GM12878 (cell line): ENCODE measurements around the gene LCOR. TPM values are rescaled to one million over a fixed set of nuclear protein-coding genes. Genes with fewer than 3 reads are reported as not detected.

Source experiments
- ATAC-seq: fragments of 200-7000 bp; cut with Tn5 transposase; 3 replicates; pipeline ENCODE4 v1.9.1; 2020; ENCODE audit warnings: mild to moderate bottlenecking, moderate library complexity
- BruUV-seq: library from RNA; stranded (reverse); fragments of 400-500 nt; replicated peaks from 2 replicates; lab custom pipeline; 2021; lab: Mats Ljungman, UMichigan
- CTCF ChIA-PET: fragments of 300-600 bp; sonication (Branson Sonifier 250); formaldehyde crosslinking; extraction: SDS; loops from one replicate; lab custom pipeline; 2021; ENCODE audit warnings: inconsistent platforms; lab: Yijun Ruan, JAX
- POLR2A ChIA-PET: fragments of 350-600 bp; formaldehyde crosslinking; extraction: SDS; loops from one replicate; lab custom pipeline; 2021; ENCODE audit warnings: inconsistent platforms; lab: Charles Lee
- RAD21 ChIA-PET: fragments of 300-600 bp; sonication (Branson Sonifier 250); formaldehyde crosslinking; loops from one replicate; lab custom pipeline; 2023; ENCODE audit warnings: antibody characterized with exemption; ENCODE audit not compliant: unreplicated experiment; lab: Charles Lee
- SMC1A ChIA-PET: fragments of 300-600 bp; sonication (Branson Sonifier 250); formaldehyde crosslinking; loops from one replicate; lab custom pipeline; 2023; ENCODE audit not compliant: unreplicated experiment, uncharacterized antibody; lab: Charles Lee
- DNase-seq: peaks from one replicate; pipeline ENCODE4 v3.0.0-alpha.2; 2011; ENCODE audit warnings: low read depth, low spot score
- FAIRE-seq: peaks from 3 replicates; lab custom pipeline; 2011; peaks lifted over from hg19 to GRCh38; lab: Jason Lieb, UNC
- H2AFZ ChIP-seq: 2 replicates; pipeline ENCODE4 v1.6.0; 2011; ENCODE audit warnings: low read depth, low read length, control low read depth; ENCODE audit not compliant: control insufficient read depth
- H3K27ac ChIP-seq: 2 replicates; pipeline ENCODE4 v1.5.1; 2011; ENCODE audit warnings: control low read depth; ENCODE audit not compliant: control insufficient read depth, insufficient read depth
- H3K27me3 ChIP-seq, 2 experiments: replicated peaks in 1 of 2; 2 replicates each; pipeline versions ENCODE4 v1.6.0 to v1.6.1; 2011; ENCODE audit warnings: low read length in 1 of 2; ENCODE audit not compliant: control insufficient read depth in 2 of 2, insufficient read depth in 2 of 2
- H3K36me3 ChIP-seq, 2 experiments: 2 replicates each; pipeline ENCODE4 v1.5.1; 2011; ENCODE audit warnings: low read length in 1 of 2; ENCODE audit not compliant: control insufficient read depth in 2 of 2, insufficient read depth in 2 of 2
- H3K4me1 ChIP-seq: 2 replicates; pipeline ENCODE4 v1.6.1; 2011; ENCODE audit warnings: mild to moderate bottlenecking, low read length, moderate library complexity, mixed read lengths; ENCODE audit not compliant: control insufficient read depth, insufficient read depth
- H3K4me2 ChIP-seq: 2 replicates; pipeline ENCODE4 v1.6.0; 2011; ENCODE audit warnings: control low read depth; ENCODE audit not compliant: control insufficient read depth, insufficient read depth
- H3K4me3 ChIP-seq: fragments of 200-600 bp; sonication (generic); 2 replicates; pipeline ENCODE4 v1.5.1; 2016
- H3K79me2 ChIP-seq: 2 replicates; pipeline ENCODE4 v1.6.0; 2011; ENCODE audit warnings: low read length; ENCODE audit not compliant: control insufficient read depth, insufficient read depth
- H3K9ac ChIP-seq: 2 replicates; pipeline ENCODE4 v1.8.0; 2011; ENCODE audit warnings: low read length, control low read depth, mixed read lengths; ENCODE audit not compliant: control insufficient read depth, insufficient read depth
- H3K9me3 ChIP-seq: replicated peaks from 3 replicates; pipeline ENCODE4 v1.5.1; 2011; ENCODE audit warnings: mild to moderate bottlenecking, low read length; ENCODE audit not compliant: control insufficient read depth, insufficient read depth
- H4K20me1 ChIP-seq: 2 replicates; pipeline ENCODE4 v1.6.0; 2011; ENCODE audit not compliant: control insufficient read depth, insufficient read depth
- DPF2 ChIP-seq: fragments of 450-650 bp; IDR thresholded peaks from 2 replicates; pipeline ENCODE4 v1.6.1; 2017; ENCODE audit warnings: mild to moderate bottlenecking
- FOXM1 ChIP-seq: IDR thresholded peaks from 2 replicates; pipeline ENCODE4 v1.6.1; 2012; ENCODE audit warnings: low read depth, mild to moderate bottlenecking, inconsistent platforms, low read length, moderate library complexity
- HDAC6 ChIP-seq: fragments of 200-600 bp; sonication (generic); IDR thresholded peaks from one replicate; pipeline ENCODE4 v1.8.0; 2017; ENCODE audit warnings: antibody characterized with exemption; ENCODE audit not compliant: unreplicated experiment
- KDM1A ChIP-seq: fragments of 200-600 bp; sonication (generic); IDR thresholded peaks from 2 replicates; pipeline ENCODE4 v1.6.1; 2016; ENCODE audit warnings: borderline replicate concordance
- MAX ChIP-seq: IDR thresholded peaks from 2 replicates; pipeline ENCODE4 v1.6.1; 2012; ENCODE audit warnings: low read depth, low read length, improper control_type of control experiment
- MEF2A ChIP-seq: IDR thresholded peaks from 2 replicates; pipeline ENCODE4 v1.6.1; 2011; ENCODE audit warnings: low read depth, mild to moderate bottlenecking, low read length, moderate library complexity; ENCODE audit not compliant: insufficient read depth
- NFIC ChIP-seq: IDR thresholded peaks from 2 replicates; pipeline ENCODE4 v1.6.1; 2012; ENCODE audit warnings: low read depth, mild to moderate bottlenecking, inconsistent platforms, low read length, moderate library complexity
- NKRF ChIP-seq: fragments of 450-650 bp; conservative IDR thresholded peaks from 2 replicates; pipeline ENCODE4 v1.6.1; 2017; ENCODE audit warnings: mild to moderate bottlenecking, moderate library complexity
- PRDM15 ChIP-seq: fragments of 450-650 bp; formaldehyde crosslinking; IDR thresholded peaks from 2 replicates; pipeline ENCODE4 v1.4.0; 2020; ENCODE audit warnings: mild to moderate bottlenecking, moderate library complexity
- RAD51 ChIP-seq: fragments of 450-650 bp; IDR thresholded peaks from 2 replicates; pipeline ENCODE4 v1.6.1; 2016; ENCODE audit warnings: moderate library complexity, mild to moderate bottlenecking, inconsistent platforms
- RB1 ChIP-seq: fragments of 450-650 bp; formaldehyde crosslinking; IDR thresholded peaks from 2 replicates; pipeline ENCODE4 v1.6.1; 2017; ENCODE audit warnings: mild to moderate bottlenecking, borderline replicate concordance
- RELA ChIP-seq: fragments of 450-650 bp; IDR thresholded peaks from 2 replicates; pipeline ENCODE4 v1.8.0; 2014; ENCODE audit warnings: borderline replicate concordance; ENCODE audit not compliant: partially characterized antibody
- TARDBP ChIP-seq: IDR thresholded peaks from 2 replicates; pipeline ENCODE4 v1.6.1; 2016; ENCODE audit warnings: borderline replicate concordance
- TCF7 ChIP-seq: IDR thresholded peaks from 2 replicates; pipeline ENCODE4 v1.6.1; 2014; ENCODE audit warnings: antibody characterized with exemption, borderline replicate concordance
- WRNIP1 ChIP-seq: IDR thresholded peaks from 2 replicates; pipeline ENCODE4 v1.6.1; 2011; ENCODE audit warnings: low read depth, low read length, improper control_type of control experiment, borderline replicate concordance
- ZNF217 ChIP-seq: fragments of 450-650 bp; IDR thresholded peaks from 2 replicates; pipeline ENCODE4 v1.6.1; 2017; ENCODE audit warnings: antibody characterized with exemption, mild to moderate bottlenecking
- WGBS: methylation state at CpG from one replicate; pipeline ENCODE4 v1.1.6; 2016; ENCODE audit warnings: low lambda C conversion rate; ENCODE audit not compliant: insufficient replicate concordance, insufficient coverage; ENCODE audit errors: missing lambda C conversion rate; 5-methylcytosine and 5-hydroxymethylcytosine counted together
- in situ Hi-C: fragments of 300-500 bp; cut with MboI; formaldehyde crosslinking; loops from 9 replicates; pipeline ENCODE4 v1.14.3; 2018; ENCODE audit warnings: mixed read lengths
- intact Hi-C: fragments of 100-400 bp; cut with micrococcal nuclease; formaldehyde crosslinking; loops from one replicate; pipeline ENCODE4 v1.14.2; 2022; ENCODE audit not compliant: unreplicated experiment
- polyA plus RNA-seq, 11 experiments: library from polyadenylated mRNA; depleted of rRNA in 4 of 11; unstranded in 6 of 11; stranded (reverse) in 5 of 11; fragments of >200 nt; fragmentation: Nextera tagmentation in 4 of 11; fragmentation: Illumina TruSeq in 1 of 11; extraction: Ambion mirVana in 4 of 11; extraction: Trizol in 1 of 11; gene quantifications; 1 replicate in 1 of 11; 2 replicates in 10 of 11; pipeline versions ENCODE4 v1.2.1 to v1.2.3, GENCODE V29; 2011 to 2016; ENCODE audit warnings: inconsistent platforms in 2 of 11, missing spikeins in 2 of 11, low read depth in 1 of 11
- total RNA-seq, 4 experiments: library from RNA; depleted of rRNA in 3 of 4; stranded (reverse); fragments of >200 nt in 3 of 4; fragmentation: Illumina TruSeq in 1 of 4; extraction: Trizol in 1 of 4; gene quantifications; 2 replicates each; pipeline versions ENCODE4 v1.2.1 to v1.2.3, GENCODE V29; 2013 to 2021

The LCOR gene
- total and polyA plus RNA-seq, 10 of the 15 experiments (the other 5 are each of a cell fraction or from before 2014, with no cell fraction given), result 1.6 to 22.0 (median 13.2) TPM

DNA sequence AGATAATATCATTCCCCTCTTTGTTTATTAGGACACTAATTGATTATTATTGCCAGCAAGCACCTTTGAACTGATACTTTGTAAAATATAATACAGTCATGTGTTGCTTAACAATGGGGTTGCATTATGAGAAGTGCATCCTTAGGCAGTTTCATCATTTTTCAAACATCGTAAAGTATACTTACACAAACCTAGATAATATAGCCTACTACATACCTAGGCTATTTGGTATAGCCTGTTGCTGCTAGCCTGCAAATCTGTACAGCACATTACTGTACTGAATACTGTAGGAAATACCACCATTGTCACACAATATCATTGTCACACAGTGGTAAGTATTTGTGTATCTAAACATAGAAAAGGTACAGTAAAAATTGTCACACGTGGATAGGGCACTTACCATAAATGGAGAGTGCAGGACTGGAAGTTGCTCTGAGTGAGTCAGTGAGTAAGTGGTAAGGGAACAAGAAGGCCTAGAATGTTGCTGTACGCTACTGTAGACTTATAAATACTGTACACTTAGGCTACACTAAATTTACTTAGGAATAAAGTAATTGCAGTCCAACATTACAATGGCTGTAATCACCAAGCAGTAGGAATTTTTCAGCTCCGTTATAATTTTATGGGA is 70.7 kb downstream of the LCOR start:
- intact Hi-C loops, result no loop called here
- peaks cover 70% of the 10 kb centered on the region for H3K79me2 ChIP-seq
- POLR2A ChIA-PET, result interaction anchor here (0.7 to 2.1 kb wide), 2 partner anchors 39 to 69 kb away, joined by 3 to 7 read pairs; no protein-coding TSS in a partner anchor
- no peak overlapping the region for H3K9ac ChIP-seq
- no peaks in the 10 kb centered on the region for H3K27me3 ChIP-seq
- FAIRE-seq, result no peak
- TF ChIP-seq ZNF217, result no peak
- TF ChIP-seq HDAC6, result no peak
- TF ChIP-seq RELA, result no peak
- no peak for TF ChIP-seq RB1
- no peak for TF ChIP-seq FOXM1
- no peak for TF ChIP-seq RAD51
- no peak for TF ChIP-seq MAX
- TF ChIP-seq PRDM15 (CRISPR knock-in tag), result no peak
- no peak for TF ChIP-seq TCF7
- no peak for TF ChIP-seq TARDBP
- no peak for TF ChIP-seq DPF2
- no peak for TF ChIP-seq KDM1A
- no peak for TF ChIP-seq MEF2A
- no peak for TF ChIP-seq NFIC
- TF ChIP-seq WRNIP1, result no peak
- TF ChIP-seq NKRF, result no peak
- TF ChIP-seq, all 136 proteins: peak for 0
- ChIA-PET SMC1A (interaction anchor here (0.6 to 3.5 kb wide), 5 partner anchors 11 to 122 kb away, joined by 3 to 17 read pairs (median 3); no protein-coding TSS in a partner anchor), RAD21 (no interaction called here), CTCF (interaction anchor here (0.7 to 2.4 kb wide), 5 partner anchors 9 to 134 kb away, joined by 3 to 9 read pairs (median 3); no protein-coding TSS in a partner anchor)
- no TSS peak for BruUV-seq
- Histone ChIP-seq H3K36me3 (no peaks in the 10 kb centered on the region; a peak in 1 of 4 replicates), H2AFZ (no peak overlapping the region), H3K4me1 (peaks cover 12% of the 10 kb centered on the region), H3K4me2 (peak overlapping the region; percentile 63), H3K27ac (peak overlapping the region; percentile 31; the same call in 1 of the 2 replicates), H4K20me1 (no peaks in the 10 kb centered on the region), H3K9me3 (no peaks in the 10 kb centered on the region), H3K4me3 (no peak overlapping the region)
- DNase-seq, result no peak
- in situ Hi-C loops, result no loop called here
- 75% methylated on average over 4 of the region's 4 CpGs for WGBS
- peak; percentile 64 for ATAC-seq
